GM15510 (cell line): ENCODE measurements around the gene TMEM179B.

Experiments used
- POLR2A ChIP-seq: IDR thresholded peaks from 3 replicates; pipeline ENCODE4 v1.6.1; 2011; ENCODE audit warnings: borderline replicate concordance; ENCODE audit not compliant: insufficient read length; ENCODE audit errors: extremely low read depth

TMEM179B gene, protein sequence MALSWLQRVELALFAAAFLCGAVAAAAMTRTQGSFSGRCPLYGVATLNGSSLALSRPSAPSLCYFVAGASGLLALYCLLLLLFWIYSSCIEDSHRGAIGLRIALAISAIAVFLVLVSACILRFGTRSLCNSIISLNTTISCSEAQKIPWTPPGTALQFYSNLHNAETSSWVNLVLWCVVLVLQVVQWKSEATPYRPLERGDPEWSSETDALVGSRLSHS

DNA sequence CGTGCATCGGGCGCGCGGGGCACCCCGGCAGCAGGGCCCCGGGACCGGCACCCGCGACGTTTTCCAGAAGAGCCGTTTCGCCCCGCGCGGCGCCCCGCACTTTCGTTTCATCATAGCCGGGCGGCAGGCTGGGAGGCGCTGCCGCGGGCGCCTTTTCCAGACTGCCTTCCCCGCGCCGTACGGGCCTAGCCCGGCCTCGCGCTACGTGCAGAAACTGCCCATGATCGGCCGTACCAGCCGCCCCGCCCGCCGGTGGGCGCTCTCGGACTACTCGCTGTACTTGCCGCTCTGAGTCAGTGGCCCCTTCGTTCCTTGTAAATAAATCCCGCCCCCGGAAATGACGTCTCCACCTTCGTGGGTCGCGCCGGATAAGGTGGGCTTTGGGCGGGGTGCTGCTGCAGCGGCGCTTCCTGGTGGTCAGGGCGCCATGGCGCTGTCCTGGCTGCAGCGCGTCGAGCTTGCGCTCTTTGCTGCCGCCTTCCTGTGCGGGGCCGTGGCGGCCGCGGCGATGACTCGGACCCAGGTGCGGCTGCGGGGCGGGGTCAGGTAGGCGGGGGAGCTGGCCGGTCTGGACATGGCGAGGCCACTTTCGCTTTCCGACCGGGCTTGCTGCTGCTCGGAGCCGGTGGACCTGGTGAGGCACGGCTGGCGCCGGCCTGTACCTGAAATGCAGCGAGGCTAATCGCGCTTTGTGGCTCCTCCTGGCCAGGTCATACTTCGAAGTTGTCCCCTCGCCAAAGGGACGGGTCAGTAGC, at the start of gene TMEM179B:
TSS of gene TMEM179B (plus strand) at position 398 of the 755 bp plus-strand sequence. CDS start at position 428, 30 bp downstream.
- peak; percentile 99 for TF ChIP-seq POLR2A

DNA sequence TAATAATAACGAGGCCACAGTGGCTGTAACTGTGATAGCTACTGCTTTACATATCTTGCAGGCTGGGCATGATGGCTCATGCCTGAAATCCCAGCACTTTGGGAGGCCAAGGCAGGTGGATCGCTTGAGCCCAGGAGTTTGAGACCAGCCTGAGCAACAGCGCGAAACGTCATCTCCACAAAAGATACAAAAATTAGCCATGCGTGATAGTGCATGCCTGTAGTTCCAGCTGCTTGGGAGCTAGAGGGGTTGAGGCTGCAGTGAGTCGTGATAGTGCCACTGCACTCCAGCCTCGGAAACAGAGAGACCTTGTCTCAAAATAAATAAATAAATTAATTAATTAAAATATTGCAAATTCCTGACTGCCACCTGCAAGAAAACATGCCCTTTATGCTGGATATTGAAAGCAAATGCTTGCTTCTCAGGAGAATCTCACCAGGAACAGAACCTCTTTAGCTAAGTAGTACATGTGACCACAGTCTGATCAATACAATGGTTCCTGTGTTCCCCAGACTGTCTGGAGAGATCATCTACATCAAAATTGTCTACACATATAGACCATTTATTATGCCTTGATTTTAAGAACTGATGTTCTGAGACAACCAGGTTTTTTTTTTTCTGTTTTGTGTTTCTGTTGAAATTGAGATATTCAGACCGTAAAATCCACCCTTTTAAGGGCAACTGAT, 39.6 kb upstream of the TMEM179B start:
- no peak for TF ChIP-seq POLR2A

DNA sequence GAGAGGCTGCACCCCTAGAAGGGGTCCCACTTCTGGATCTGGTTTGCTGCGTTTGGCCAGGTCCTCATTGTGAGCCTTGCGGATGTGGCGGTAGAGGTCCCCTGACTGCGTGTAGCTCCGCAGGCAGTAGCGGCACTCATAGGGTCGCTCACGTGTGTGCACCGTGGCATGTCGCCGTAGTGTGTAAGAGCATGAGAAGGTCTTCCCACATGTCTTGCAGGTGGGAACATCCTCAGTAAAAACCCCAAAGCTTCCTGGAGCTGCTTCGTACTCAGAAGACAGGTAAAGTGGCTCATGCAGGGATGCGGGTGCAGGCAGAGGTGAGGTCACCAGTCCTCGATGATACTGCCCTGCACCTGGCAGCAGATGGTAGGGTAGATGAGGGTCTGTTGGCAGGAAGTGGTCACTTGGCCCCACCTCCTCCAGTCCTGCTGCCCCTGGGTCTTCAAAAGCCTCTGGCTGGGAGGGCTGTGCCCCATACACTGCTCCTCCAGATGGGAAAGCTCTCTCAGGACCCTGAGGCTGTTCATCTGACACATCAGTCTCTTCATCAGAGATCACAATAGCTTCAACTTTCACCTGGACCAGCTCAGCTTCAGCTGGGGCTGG, 34.9 kb upstream of the TMEM179B start:
- TF ChIP-seq POLR2A: no peak

DNA sequence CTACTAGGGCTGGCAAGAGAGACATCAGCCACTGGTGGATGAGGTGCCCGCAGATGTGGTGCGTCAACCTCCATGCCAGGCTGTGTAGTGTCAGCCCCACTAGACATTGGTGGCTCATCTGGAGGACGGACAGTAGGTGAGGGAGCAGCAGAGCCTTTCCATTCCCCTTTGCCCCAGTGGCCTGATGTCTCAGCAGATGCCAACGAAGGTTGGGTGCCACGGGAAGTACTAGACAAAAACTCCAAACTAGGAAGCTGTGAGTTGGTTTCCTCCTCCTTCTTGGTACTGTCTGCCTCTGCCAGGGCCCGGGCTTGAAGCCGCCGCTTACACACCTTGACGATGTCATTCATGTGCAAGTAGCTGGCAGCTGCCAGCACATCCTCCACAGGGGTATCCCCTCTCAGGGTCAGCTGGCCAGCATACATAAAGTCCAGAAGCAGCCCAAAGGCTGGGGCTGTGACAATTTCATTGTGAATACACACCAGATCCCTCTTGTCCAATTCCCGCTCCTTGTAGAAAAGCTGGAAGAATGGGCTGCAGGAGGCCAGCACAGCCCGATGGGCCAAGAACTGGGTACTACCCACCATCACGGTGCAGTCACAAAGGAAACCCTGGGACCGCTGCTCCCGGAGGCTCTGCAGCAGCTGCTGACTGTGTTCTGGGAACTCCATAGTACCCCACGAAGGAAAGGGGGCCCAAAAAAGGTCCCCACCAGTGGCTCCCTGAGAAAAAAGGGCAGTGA, 34.0 kb upstream of the TMEM179B start:
- TF ChIP-seq POLR2A: no peak

DNA sequence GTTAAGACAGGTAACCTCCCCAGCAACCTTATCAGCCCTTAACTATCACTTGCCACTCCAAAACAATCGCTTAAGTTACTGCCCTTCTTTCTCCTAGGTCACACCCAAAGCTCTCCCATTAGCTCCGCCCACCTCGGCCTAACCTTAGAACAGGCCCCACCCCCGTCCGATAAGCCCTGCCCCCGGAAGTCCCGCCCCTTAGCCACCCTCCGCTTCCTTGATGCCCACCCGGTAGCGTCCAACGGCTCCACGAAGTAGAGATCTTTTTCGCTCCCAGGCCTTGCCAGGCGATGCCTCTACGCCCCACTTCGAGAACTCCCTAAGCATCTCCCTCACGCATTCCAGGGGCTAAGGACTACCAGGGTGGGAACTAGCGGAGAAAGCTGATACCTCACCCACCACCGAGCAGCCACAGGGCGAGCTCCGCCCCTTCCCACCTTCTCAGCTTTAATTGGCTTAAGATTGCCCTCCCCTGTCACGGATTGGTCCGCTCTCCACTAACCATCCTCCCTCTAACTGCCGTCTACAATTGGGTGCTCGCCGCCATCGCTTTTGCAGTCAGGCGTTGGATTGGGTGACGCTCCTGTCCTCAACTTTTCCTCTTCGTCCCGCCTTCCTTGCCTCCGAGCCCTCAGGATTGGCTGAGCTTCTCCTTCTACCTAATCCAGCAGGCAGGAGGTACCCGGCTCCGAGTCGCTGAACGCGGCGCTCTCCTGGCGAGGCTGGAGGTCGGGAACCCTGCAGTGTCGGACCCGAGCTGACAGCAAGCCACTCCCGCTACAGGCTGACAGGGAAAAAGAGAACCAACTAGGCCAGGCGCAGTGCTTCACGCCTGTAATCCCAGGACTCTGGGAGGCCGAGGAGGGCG, 33.2 kb upstream of the TMEM179B start, which contains the start of gene ZBTB3:
TSS of gene ZBTB3 (minus strand) at position 425 of the 868 bp plus-strand sequence. CDS start 496 bp downstream, outside the sequence.
- peak; percentile 60 for TF ChIP-seq POLR2A

DNA sequence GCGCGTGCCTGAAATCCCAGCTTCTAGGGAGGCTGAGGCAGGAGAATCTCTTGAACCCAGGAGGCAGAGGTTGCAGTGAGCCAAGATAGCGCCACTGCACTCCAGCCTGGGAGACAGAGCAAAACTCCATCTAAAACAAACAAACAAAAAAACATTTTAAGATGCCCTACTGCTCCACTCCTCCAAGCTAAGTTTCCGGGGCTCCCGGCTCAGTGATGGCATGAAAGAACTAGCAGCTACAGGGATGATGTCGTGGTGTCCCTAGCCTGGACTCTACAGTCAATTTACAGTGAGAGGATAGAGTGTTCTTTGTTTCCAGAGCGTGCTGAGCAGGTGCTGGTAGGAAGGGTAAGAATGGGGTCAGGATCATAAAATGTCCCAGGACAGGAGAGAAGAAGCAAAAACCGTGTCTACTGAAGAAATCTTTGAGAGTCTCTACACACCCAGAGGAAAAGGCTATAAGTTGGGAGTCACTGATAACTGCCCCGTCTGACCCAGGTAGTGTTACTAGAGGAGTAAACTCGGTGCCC, 32.1 kb upstream of the TMEM179B start:
- no peak for TF ChIP-seq POLR2A

DNA sequence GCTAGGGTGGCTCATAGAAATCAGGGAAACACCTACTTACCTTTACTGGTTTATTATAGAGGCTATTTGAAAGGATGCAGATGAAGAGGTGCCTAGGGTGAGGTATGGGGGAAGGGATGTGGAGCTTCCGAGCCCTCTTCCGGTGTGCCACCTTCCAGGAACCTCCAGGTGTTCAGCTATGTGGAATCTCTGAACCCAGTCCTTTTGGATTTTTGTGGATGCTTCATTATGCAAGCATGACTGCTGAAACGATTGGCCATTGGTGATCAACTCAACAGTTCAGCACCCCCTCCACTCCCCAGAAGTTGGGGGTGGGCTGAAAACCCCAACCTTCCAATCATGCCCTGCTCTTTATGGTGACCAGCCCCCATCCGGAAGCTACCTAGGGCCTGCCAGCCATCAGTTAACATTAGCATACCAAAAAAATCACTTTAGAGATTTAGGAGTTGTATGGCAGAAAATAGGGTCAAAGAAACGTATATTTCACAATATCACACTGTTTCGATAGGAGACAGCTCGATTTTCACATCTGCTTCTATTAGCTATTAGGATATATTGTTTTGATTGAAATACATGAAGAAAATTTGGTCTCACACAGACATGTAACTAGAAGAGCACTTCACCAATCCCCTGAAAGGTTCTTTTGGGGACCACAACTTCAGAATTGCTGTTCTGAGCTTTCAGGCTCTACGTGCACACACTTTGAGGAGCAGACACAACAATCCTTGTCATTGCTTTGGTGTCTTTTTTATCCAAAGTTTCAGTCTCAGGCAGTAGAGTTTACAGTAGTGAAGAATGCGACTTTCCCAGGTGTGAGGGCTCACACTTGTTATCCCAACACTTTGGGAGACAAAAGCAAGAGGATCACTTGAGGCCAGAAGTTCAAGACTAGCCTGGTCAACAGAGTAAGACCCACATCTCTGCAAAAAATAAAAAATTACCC, 29.1 kb upstream of the TMEM179B start:
- no peak for TF ChIP-seq POLR2A

DNA sequence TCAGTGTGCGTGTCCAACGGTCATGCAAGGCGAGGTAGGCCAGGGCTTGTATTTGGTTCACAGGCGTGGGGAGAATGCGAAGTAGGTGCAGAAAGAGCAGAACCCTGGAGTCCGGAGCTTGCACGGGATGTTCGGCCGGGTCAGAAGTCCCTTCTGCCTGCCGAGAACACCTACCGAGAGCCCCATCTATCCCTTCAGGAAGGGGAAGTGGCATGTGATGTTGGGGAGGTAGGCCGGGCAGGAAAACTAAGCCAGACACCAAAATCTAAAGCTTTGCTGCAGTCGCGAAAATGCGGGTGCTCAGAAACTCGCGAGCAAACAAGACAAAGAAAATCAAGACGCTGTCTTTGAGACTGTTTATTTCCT, 16.4 kb upstream of the TMEM179B start:
- no peak for TF ChIP-seq POLR2A

DNA sequence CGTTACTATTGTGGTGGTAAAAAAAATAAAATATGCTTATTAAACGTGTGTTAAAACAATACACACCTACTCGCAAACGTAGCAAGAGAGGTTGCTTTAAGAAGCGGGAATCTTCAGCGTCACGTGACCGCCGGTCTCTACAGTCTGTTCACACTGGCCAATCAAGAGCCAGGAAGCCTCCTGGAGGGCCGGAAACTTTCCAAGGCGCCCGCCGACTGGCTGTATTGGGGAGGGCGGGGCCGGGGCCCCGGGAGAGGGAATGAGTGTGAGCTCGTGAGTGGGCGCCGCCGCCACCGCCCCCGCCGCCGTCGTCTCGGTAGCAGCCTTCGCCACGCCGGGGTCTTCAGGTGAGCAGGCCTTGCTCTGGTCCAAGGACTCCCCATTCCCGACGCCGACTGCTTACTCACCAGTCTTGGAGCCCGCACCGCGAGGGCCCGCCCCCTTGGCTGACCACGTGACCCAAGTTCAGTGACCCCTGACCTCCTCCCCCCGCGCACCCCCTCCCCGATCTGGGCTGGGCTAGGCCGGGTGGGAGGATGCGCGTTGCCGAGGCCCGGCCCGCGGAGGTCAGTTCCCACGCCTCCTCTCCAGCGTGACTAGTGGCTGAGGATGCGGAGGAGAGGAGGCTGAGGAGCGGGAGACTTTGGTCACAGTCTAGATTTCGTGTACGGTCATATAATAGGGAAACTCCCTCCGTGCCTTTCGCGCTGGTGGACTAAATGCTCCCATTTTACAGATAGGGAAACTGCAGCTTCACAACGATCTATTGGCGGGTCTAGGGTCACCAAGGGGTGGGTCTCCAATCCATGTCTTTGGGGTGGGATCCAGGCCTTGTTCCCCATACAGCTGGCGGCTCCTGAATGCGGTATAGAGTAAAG, 15.8 kb upstream of the TMEM179B start, which contains the start of gene TAF6L:
TSS of gene TAF6L (plus strand) at position 253 of the 878 bp plus-strand sequence. CDS start 4,388 bp downstream, outside the sequence.
- peak; percentile 63 for TF ChIP-seq POLR2A

DNA sequence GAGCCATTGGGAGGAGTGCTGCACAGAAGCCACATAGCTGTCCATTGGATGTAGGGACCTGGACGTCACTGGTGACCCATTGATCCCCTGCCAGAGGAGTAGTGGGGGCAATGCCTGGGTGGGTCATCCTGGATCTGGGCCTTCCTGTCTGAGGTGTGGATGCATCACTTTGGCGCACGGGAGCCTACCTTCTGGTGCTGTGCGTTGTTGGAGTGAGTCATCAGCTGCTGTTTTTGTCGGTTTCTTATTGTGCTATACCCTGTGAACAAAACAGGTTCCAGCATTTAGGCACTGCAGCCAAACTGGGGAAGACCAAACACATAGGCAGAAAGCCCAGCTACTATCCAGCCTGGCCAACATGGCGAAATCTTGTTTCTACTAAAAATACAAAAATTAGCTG, 12.8 kb upstream of the TMEM179B start:
- no peak for TF ChIP-seq POLR2A

DNA sequence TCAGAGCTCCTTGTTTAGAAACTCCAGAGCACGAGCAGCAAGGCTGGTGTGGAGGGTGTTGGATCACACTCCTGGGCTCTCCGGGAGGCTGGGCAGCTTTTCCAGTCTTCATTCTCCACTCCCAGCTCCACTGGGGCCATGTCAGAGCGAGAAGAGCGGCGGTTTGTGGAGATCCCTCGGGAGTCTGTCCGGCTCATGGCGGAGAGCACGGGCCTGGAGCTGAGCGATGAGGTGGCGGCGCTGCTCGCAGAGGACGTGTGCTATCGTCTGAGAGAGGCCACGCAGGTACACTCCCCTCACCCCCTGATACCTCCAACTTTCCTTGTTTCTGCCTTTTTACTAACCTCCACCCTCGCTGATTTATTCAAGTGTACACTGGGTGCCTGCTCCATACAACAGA, 11.6 kb upstream of the TMEM179B start:
- no peak for TF ChIP-seq POLR2A

DNA sequence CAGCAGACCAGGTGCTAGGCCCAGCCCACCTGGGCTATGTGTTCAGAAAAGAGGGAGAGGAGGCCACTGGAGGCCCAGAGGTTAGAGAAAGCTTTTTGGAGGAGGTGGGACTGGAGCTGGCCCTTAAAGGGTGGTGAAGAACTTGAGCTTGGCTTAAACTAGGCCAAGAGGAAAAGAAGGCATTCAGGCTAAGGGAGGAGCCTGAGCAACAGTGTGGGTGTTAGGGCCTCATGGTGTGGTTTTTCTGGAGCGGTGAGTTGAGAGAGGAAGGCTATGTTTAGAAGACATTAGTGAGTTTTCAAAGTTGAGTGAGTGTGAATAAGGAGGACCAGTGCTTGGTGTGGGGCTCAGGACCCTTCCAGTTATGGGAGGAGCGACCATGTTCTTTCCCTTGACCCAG, 9.8 kb upstream of the TMEM179B start:
- TF ChIP-seq POLR2A: no peak

DNA sequence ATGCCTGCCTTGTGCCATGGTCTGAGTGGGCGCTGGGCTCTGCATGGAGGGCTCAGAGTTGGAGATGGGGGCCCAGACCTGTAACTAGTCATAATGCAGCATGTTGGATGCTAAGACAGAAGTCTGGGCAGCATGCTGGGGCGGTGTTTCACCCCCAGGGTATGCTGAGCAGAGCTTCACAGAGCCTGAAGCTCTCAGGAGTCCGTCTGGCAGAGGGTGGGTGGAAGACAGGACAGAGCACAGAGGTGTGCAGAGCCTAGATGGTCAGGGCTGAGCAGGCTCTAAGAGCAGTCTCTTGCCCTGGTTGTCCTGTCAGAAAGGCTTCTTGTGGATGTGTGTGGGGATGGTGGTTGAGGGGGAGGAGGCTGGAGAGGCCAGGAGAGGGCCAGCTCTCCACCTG, 8.8 kb upstream of the TMEM179B start:
- no peak for TF ChIP-seq POLR2A
